Panc1 (cell line): Measurements from ENCODE around the gene MSLN. TPM values are rescaled to one million over a fixed set of nuclear protein-coding genes. Genes with fewer than 3 reads are reported as not detected.

Experiments
- ATAC-seq: fragments of 200-7000 bp; cut with Tn5 transposase; 2 replicates; pipeline ENCODE4 v1.9.1; 2020; ENCODE audit warnings: mild to moderate bottlenecking, moderate library complexity
- BruUV-seq: library from RNA; stranded (reverse); fragments of 400-500 nt; replicated peaks from 2 replicates; lab custom pipeline; 2021; lab: Mats Ljungman, UMichigan
- CTCF ChIA-PET: fragments of 300-600 bp; sonication (Branson Sonifier 250); formaldehyde crosslinking; loops from one replicate; lab custom pipeline; 2022; ENCODE audit warnings: antibody characterized with exemption; lab: Charles Lee
- POLR2A ChIA-PET: fragments of 300-600 bp; sonication (Branson Sonifier 250); formaldehyde crosslinking; loops from one replicate; lab custom pipeline; 2022; ENCODE audit warnings: antibody characterized with exemption; lab: Charles Lee
- DNase-seq: peaks from one replicate; pipeline ENCODE4 v3.0.0-alpha.2; 2010; ENCODE audit warnings: low read depth, low spot score
- H3K27ac ChIP-seq: 2 replicates; pipeline ENCODE4 v1.5.1; 2011; ENCODE audit warnings: mild to moderate bottlenecking, low read length, inconsistent platforms
- H3K27me3 ChIP-seq: fragments of 200-500 bp; sonication (Bioruptor generic); 2 replicates; pipeline ENCODE4 v1.6.0; 2014; ENCODE audit warnings: low read length, inconsistent platforms; ENCODE audit not compliant: control insufficient read depth, insufficient read depth
- H3K36me3 ChIP-seq: fragments of 200-500 bp; sonication (Bioruptor generic); 2 replicates; pipeline ENCODE4 v1.5.1; 2014; ENCODE audit warnings: inconsistent platforms, mild to moderate bottlenecking, low read length, moderate library complexity; ENCODE audit not compliant: control insufficient read depth, insufficient read depth
- H3K4me1 ChIP-seq: 2 replicates; pipeline ENCODE4 v1.5.1; 2011; ENCODE audit warnings: inconsistent platforms, mild to moderate bottlenecking, low read length, moderate library complexity; ENCODE audit not compliant: control insufficient read depth, insufficient read depth
- H3K4me3 ChIP-seq, 2 experiments: 2 replicates each; pipeline ENCODE4 v1.5.1; 2011 to 2012; ENCODE audit warnings: low read depth in 2 of 2, low read length in 2 of 2, mild to moderate bottlenecking in 2 of 2, inconsistent platforms in 1 of 2, moderate library complexity in 1 of 2
- H3K9me3 ChIP-seq: fragments of 200-500 bp; sonication (Bioruptor generic); 2 replicates; pipeline ENCODE4 v1.5.1; 2014; ENCODE audit warnings: low read depth, mild to moderate bottlenecking, inconsistent platforms, low read length, moderate library complexity; ENCODE audit not compliant: control insufficient read depth, insufficient read depth
- CTCF ChIP-seq: fragments of 450-650 bp; IDR thresholded peaks from 2 replicates; pipeline ENCODE4 v1.5.1; 2017; ENCODE audit warnings: mild to moderate bottlenecking
- POLR2AphosphoS5 ChIP-seq: IDR thresholded peaks from 2 replicates; pipeline ENCODE4 v1.6.1; 2012; ENCODE audit warnings: mild to moderate bottlenecking, low read depth, low read length, moderate library complexity
- REST ChIP-seq, 2 experiments: IDR thresholded peaks; 2 replicates each; pipeline ENCODE4 v1.6.1; 2011 to 2012; ENCODE audit warnings: low read depth in 2 of 2, control low read depth in 1 of 2, low read length in 1 of 2, mild to moderate bottlenecking in 1 of 2, moderate library complexity in 1 of 2; ENCODE audit not compliant: insufficient read depth in 1 of 2
- SIN3A ChIP-seq: IDR thresholded peaks from 2 replicates; pipeline ENCODE4 v1.6.1; 2012; ENCODE audit warnings: low read depth, mild to moderate bottlenecking, low read length, moderate library complexity, borderline replicate concordance; ENCODE audit not compliant: insufficient read depth
- TCF7L2 ChIP-seq: IDR thresholded peaks from 2 replicates; pipeline ENCODE4 v1.6.1; 2011; ENCODE audit warnings: mild to moderate bottlenecking, low read depth, low read length, inconsistent platforms
- in situ Hi-C: cut with HindIII; loops from 2 replicates; pipeline ENCODE4 v1.10.0; 2016; ENCODE audit warnings: low sequenced_read_pairs, low pct_unique_long_range_greater_than_20kb
- intact Hi-C: fragments of 100-400 bp; cut with micrococcal nuclease; formaldehyde crosslinking; loops from one replicate; pipeline ENCODE4 v1.10.0; 2022; ENCODE audit not compliant: unreplicated experiment
- total RNA-seq: library from RNA; stranded (reverse); gene quantifications from one replicate; pipeline ENCODE4 v1.2.1, GENCODE V29; 2021; ENCODE audit not compliant: unreplicated experiment

Gene MSLN
- total RNA-seq, 1 experiment from 2014 or later, result 1.1 TPM

DNA sequence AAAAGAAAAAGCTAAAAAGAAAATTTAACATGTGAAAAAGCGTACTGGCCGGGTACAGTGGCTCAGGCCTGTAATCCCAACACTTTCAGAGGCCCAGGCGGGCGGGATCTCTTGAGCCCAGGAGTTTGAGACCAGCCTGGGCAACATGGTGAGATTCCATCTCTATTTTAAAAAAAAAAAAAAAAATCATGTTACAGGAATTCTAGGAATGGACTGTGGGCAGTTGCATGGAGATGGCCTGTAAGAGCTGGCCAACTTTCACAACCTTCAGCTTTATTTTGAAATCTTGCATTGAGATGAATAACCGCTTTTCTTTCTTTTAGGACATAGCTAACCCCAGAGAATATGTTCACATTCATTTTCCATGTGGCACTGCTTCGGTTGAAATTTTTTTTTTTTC, 11.5 kb upstream of the MSLN start:
- TF ChIP-seq REST (IDR thresholded peaks at IDR 0.05; ENCODE audit: insufficient read depth in 1 of 2, low read depth in 2 of 2, low read length in 1 of 2), result no peak
- no peak for TF ChIP-seq TCF7L2
- no peak for TF ChIP-seq POLR2AphosphoS5
- TF ChIP-seq CTCF, result no peak
- no peak for TF ChIP-seq SIN3A
- CTCF ChIA-PET, result no interaction called here
- DNase-seq, result no peak

DNA sequence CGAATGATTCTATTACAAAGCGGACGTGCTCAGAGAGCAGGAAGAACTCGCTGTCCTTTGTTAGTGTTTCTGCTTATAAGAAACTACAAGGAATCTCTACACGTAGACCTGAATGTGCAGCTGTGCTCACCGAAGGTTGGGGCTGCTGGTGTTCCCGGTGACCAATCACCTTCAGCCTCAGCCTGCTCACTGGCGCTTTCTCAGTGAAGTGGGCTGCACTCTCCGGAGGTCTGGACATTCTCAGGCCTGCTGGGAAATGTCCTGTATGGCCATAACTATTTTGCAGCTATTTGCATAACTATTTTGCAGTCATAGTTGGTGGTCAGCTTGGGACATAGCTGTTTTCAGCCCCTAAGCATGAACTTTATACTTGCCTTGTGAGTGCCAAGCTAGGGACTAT, 10.0 kb upstream of the MSLN start:
- ChIA-PET POLR2A (no interaction called here), CTCF (no interaction called here)
- DNase-seq (no peak), ATAC-seq (no peak)
- TF ChIP-seq SIN3A, result no peak
- no peak for TF ChIP-seq TCF7L2
- no peak for TF ChIP-seq POLR2AphosphoS5
- no peak for TF ChIP-seq CTCF
- TF ChIP-seq REST (IDR thresholded peaks at IDR 0.05; ENCODE audit: insufficient read depth in 1 of 2, low read depth in 2 of 2, low read length in 1 of 2), result no peak
- no peak overlapping the region for H3K27ac ChIP-seq
- H3K4me3 ChIP-seq, result no peak overlapping the region
- H3K9me3 ChIP-seq, result no peaks in the 10 kb centered on the region
- intact Hi-C loops, result no loop called here
- H3K4me1 ChIP-seq, result no peaks in the 10 kb centered on the region
- in situ Hi-C loops, result no loop called here
- no TSS peak for BruUV-seq
- no peaks in the 10 kb centered on the region for H3K27me3 ChIP-seq
- H3K36me3 ChIP-seq, result no peaks in the 10 kb centered on the region

More for the DNA sequence above, 11.5 kb upstream of the MSLN start:
- Histone ChIP-seq H3K4me1 (no peaks in the 10 kb centered on the region), H3K9me3 (no peaks in the 10 kb centered on the region), H3K27ac (no peak overlapping the region), H3K4me3 (no peak overlapping the region), H3K27me3 (no peaks in the 10 kb centered on the region), H3K36me3 (no peaks in the 10 kb centered on the region)
- in situ Hi-C loops (no loop called here), intact Hi-C loops (no loop called here)
- ATAC-seq, result no peak
- POLR2A ChIA-PET, result interaction anchor here (0.6 kb wide), 1 partner anchor 39 kb away, joined by 3 read pairs; the partner anchor contains the start of gene RPUSD1
- no TSS peak for BruUV-seq
